H1 (cell line): ENCODE results near the gene USH2A. TPM values are rescaled to one million over a fixed set of nuclear protein-coding genes. Genes with fewer than 3 reads are reported as not detected.

Experiments used
- CTCF ChIA-PET: fragments of 300-600 bp; sonication (Branson Sonifier 250); formaldehyde crosslinking; loops from one replicate; lab custom pipeline; 2021; ENCODE audit not compliant: partially characterized antibody; lab: Charles Lee
- POLR2A ChIA-PET: fragments of 300-600 bp; sonication (Branson Sonifier 250); formaldehyde crosslinking; loops from one replicate; lab custom pipeline; 2021; ENCODE audit warnings: inconsistent platforms; ENCODE audit not compliant: partially characterized antibody; lab: Charles Lee
- DNase-seq, 2 experiments: peaks; one replicate each; pipeline versions ENCODE4 v3.0.0 to v3.0.0-alpha.2; 2010 to 2022; ENCODE audit warnings: low spot score in 2 of 2, low read depth in 1 of 2, mixed read lengths in 1 of 2
- FAIRE-seq: peaks from 2 replicates; lab custom pipeline; 2011; peaks lifted over from hg19 to GRCh38; lab: Jason Lieb, UNC
- H2AFZ ChIP-seq: 2 replicates; pipeline ENCODE4 v1.8.1; 2012; ENCODE audit warnings: low read length, inconsistent platforms
- H2AK5ac ChIP-seq: 2 replicates; pipeline ENCODE4 v1.6.1; 2013; ENCODE audit warnings: low read depth, low read length
- H2BK120ac ChIP-seq: replicated peaks from 2 replicates; pipeline ENCODE3; 2013; ENCODE audit warnings: low read depth, low read length, inconsistent platforms
- H2BK12ac ChIP-seq: 2 replicates; pipeline ENCODE4 v1.6.1; 2013; ENCODE audit warnings: low read depth, low read length
- H2BK15ac ChIP-seq: 2 replicates; pipeline ENCODE4 v1.6.1; 2013; ENCODE audit warnings: low read length
- H2BK20ac ChIP-seq: 2 replicates; pipeline ENCODE4 v1.6.1; 2013; ENCODE audit warnings: low read length
- H2BK5ac ChIP-seq: 2 replicates; pipeline ENCODE4 v1.6.1; 2013; ENCODE audit warnings: low read depth, low read length
- H3K14ac ChIP-seq: 2 replicates; pipeline ENCODE4 v1.6.1; 2013; ENCODE audit warnings: inconsistent platforms; ENCODE audit not compliant: insufficient read length
- H3K18ac ChIP-seq: 2 replicates; pipeline ENCODE4 v1.6.1; 2013; ENCODE audit warnings: low read length; ENCODE audit errors: extremely low read depth
- H3K23ac ChIP-seq: 2 replicates; pipeline ENCODE4 v1.6.1; 2013; ENCODE audit warnings: inconsistent platforms; ENCODE audit not compliant: insufficient read length
- H3K23me2 ChIP-seq: 2 replicates; pipeline ENCODE4 v1.6.1; 2013; ENCODE audit warnings: low read depth, low read length
- H3K27ac ChIP-seq: 2 replicates; pipeline ENCODE4 v1.6.1; 2011; ENCODE audit warnings: low read depth, low read length, inconsistent platforms
- H3K27me3 ChIP-seq, 4 experiments: replicated peaks in 1 of 4; 1 replicate in 1 of 4; 2 replicates in 3 of 4; pipeline versions ENCODE4 v1.6.1 to v1.8.1; 2011 to 2013; ENCODE audit warnings: low read length in 3 of 4, mild to moderate bottlenecking in 3 of 4, inconsistent platforms in 2 of 4, mixed read lengths in 2 of 4, moderate library complexity in 1 of 4; ENCODE audit not compliant: control insufficient read depth in 3 of 4, insufficient read depth in 3 of 4; ENCODE audit errors: extremely low read depth in 1 of 4
- H3K36me3 ChIP-seq, 4 experiments: 2 replicates each; pipeline versions ENCODE4 v1.6.1 to v1.8.1; 2011 to 2013; ENCODE audit warnings: mild to moderate bottlenecking in 4 of 4, low read length in 3 of 4, moderate library complexity in 2 of 4, control low read depth in 1 of 4, inconsistent platforms in 1 of 4; ENCODE audit not compliant: insufficient read depth in 4 of 4, control insufficient read depth in 2 of 4
- H3K4ac ChIP-seq: replicated peaks from 2 replicates; pipeline ENCODE3; 2013; ENCODE audit warnings: low read length, low read depth, mixed read lengths, inconsistent platforms; ENCODE audit not compliant: insufficient read length
- H3K4me1 ChIP-seq, 4 experiments: replicated peaks in 1 of 4; 1 replicate in 1 of 4; 2 replicates in 3 of 4; pipeline versions ENCODE4 v1.6.1 to v1.8.1; 2011 to 2013; ENCODE audit warnings: low read length in 3 of 4, inconsistent platforms in 2 of 4, mixed read lengths in 1 of 4; ENCODE audit not compliant: insufficient read depth in 4 of 4, control insufficient read depth in 3 of 4
- H3K4me2 ChIP-seq, 2 experiments: 2 replicates each; pipeline versions ENCODE4 v1.6.1 to v1.8.1; 2011 to 2013; ENCODE audit warnings: low read depth in 2 of 2, low read length in 2 of 2, control low read depth in 1 of 2, inconsistent platforms in 1 of 2, mild to moderate bottlenecking in 1 of 2; ENCODE audit not compliant: insufficient read depth in 1 of 2
- H3K4me3 ChIP-seq, 4 experiments: fragments of 200-600, 300-600 bp in 1 of 4; sonication (generic), shearing (Covaris generic), sonication (Bioruptor Twin) in 1 of 4; 2 replicates each; pipeline versions ENCODE4 v1.5.1 to v1.8.1; 2011 to 2016; ENCODE audit warnings: low read length in 4 of 4, low read depth in 3 of 4, control low read depth in 2 of 4, inconsistent platforms in 2 of 4, mild to moderate bottlenecking in 2 of 4, mixed read lengths in 1 of 4, moderate library complexity in 1 of 4; ENCODE audit not compliant: insufficient read depth in 2 of 4; ENCODE audit errors: extremely low read depth in 1 of 4
- H3K56ac ChIP-seq: replicated peaks from 2 replicates; pipeline ENCODE3; 2013; ENCODE audit warnings: low read depth, mild to moderate bottlenecking, mixed read lengths, low read length, inconsistent platforms; ENCODE audit not compliant: insufficient read length
- H3K79me1 ChIP-seq: 2 replicates; pipeline ENCODE4 v1.6.1; 2013; ENCODE audit warnings: low read depth, low read length, control low read depth
- H3K79me2 ChIP-seq, 2 experiments: 2 replicates each; pipeline versions ENCODE4 v1.6.1 to v1.8.1; 2012 to 2013; ENCODE audit warnings: low read length in 2 of 2, mild to moderate bottlenecking in 2 of 2, inconsistent platforms in 1 of 2; ENCODE audit not compliant: insufficient read depth in 2 of 2, control insufficient read depth in 1 of 2
- H3K9ac ChIP-seq, 4 experiments: replicated peaks in 1 of 4; 1 replicate in 1 of 4; 2 replicates in 3 of 4; pipeline versions ENCODE4 v1.6.1 to v1.8.1; 2011 to 2013; ENCODE audit warnings: low read depth in 3 of 4, low read length in 3 of 4, control low read depth in 2 of 4, mild to moderate bottlenecking in 2 of 4, moderate library complexity in 2 of 4, inconsistent platforms in 1 of 4; ENCODE audit errors: extremely low read depth in 1 of 4
- H3K9me3 ChIP-seq, 2 experiments: 2 replicates each; pipeline versions ENCODE4 v1.6.1 to v1.8.1; 2012 to 2013; ENCODE audit warnings: mild to moderate bottlenecking in 2 of 2, moderate library complexity in 2 of 2, control low read depth in 1 of 2, inconsistent platforms in 1 of 2, low read depth in 1 of 2, low read length in 1 of 2, mixed read lengths in 1 of 2; ENCODE audit not compliant: insufficient read depth in 2 of 2
- H4K20me1 ChIP-seq, 2 experiments: replicated peaks in 1 of 2; 2 replicates each; pipeline versions ENCODE3 to v1.8.1; 2011 to 2013; ENCODE audit warnings: inconsistent platforms in 2 of 2, low read length in 2 of 2, mild to moderate bottlenecking in 1 of 2; ENCODE audit not compliant: insufficient read depth in 2 of 2, control insufficient read depth in 1 of 2
- H4K5ac ChIP-seq: 2 replicates; pipeline ENCODE4 v1.6.1; 2013; ENCODE audit warnings: low read length, low read depth, mixed read lengths, inconsistent platforms; ENCODE audit not compliant: insufficient read length
- H4K8ac ChIP-seq: 2 replicates; pipeline ENCODE4 v1.8.0; 2013; ENCODE audit warnings: mild to moderate bottlenecking, moderate library complexity, low read length, inconsistent platforms; ENCODE audit not compliant: insufficient read depth; ENCODE audit errors: extremely low read depth
- H4K91ac ChIP-seq: replicated peaks from 2 replicates; pipeline ENCODE3; 2013; ENCODE audit warnings: low read length, mixed read lengths, inconsistent platforms; ENCODE audit not compliant: insufficient read length
- RXRA ChIP-seq: IDR thresholded peaks from 2 replicates; pipeline ENCODE4 v1.6.1; 2011; ENCODE audit warnings: low read depth, mild to moderate bottlenecking, low read length, moderate library complexity; ENCODE audit not compliant: insufficient read depth
- WGBS, 2 experiments: shearing (Covaris generic) in 1 of 2; methylation state at CpG; one replicate each; pipeline versions ENCODE4 v1.1.6 to v1.1.7; 2013 to 2015; ENCODE audit warnings: low lambda C conversion rate in 2 of 2, mixed read lengths in 2 of 2, inconsistent platforms in 1 of 2, low coverage in 1 of 2, missing lambda C conversion rate in 1 of 2; ENCODE audit not compliant: insufficient replicate concordance in 2 of 2, insufficient coverage in 1 of 2, insufficient read length in 1 of 2; ENCODE audit errors: extremely low coverage in 1 of 2, missing lambda C conversion rate in 1 of 2; 5-methylcytosine and 5-hydroxymethylcytosine counted together
- polyA plus RNA-seq, 7 experiments: library from polyadenylated mRNA; depleted of rRNA in 3 of 7; stranded (reverse) in 5 of 7; unstranded in 2 of 7; fragments of >200 nt in 5 of 7; fragments of 200-250 nt in 2 of 7; gene quantifications; 1 replicate in 5 of 7; 2 replicates in 1 of 7; 4 replicates in 1 of 7; pipeline versions ENCODE4 v1.2.1 to v1.2.3, GENCODE V29; 2011 to 2013; ENCODE audit warnings: missing spikeins in 2 of 7, mixed read lengths in 2 of 7
- total RNA-seq: library from RNA; stranded (reverse); fragmentation: NEBNext Ultra II Directional; extraction: Animal tissue kit (Norgen Biotek cat#: 25700); gene quantifications from 2 replicates; pipeline ENCODE4 v1.2.1, GENCODE V29; 2021

The USH2A gene
- total and polyA plus RNA-seq, 2 of the 8 experiments (the other 6 are each of a cell fraction or from before 2014, with no cell fraction given), result 0.02 to 0.17 TPM

- no peak for FAIRE-seq
- no peaks in the 10 kb centered on the region for H3K36me3 ChIP-seq
- H3K23ac ChIP-seq, result no peak overlapping the region
- no peak overlapping the region for H3K56ac ChIP-seq
- no peaks in the 10 kb centered on the region for H3K27me3 ChIP-seq
- H3K4me3 ChIP-seq, result no peak overlapping the region
- no peak overlapping the region for H2BK12ac ChIP-seq
- no peak overlapping the region for H3K27ac ChIP-seq
- no peak overlapping the region for H4K5ac ChIP-seq
- no peak for TF ChIP-seq RXRA
- no peaks in the 10 kb centered on the region for H3K9me3 ChIP-seq
- H3K79me2 ChIP-seq, result no peaks in the 10 kb centered on the region
- no peaks in the 10 kb centered on the region for H4K20me1 ChIP-seq
- H3K4me2 ChIP-seq, result no peak overlapping the region
- POLR2A ChIA-PET, result no interaction called here
- no peaks in the 10 kb centered on the region for H3K23me2 ChIP-seq
- 87% methylated on average over 2 of the region's 2 CpGs; no CpG with 5 or more reads in 1 of the 2 experiments for WGBS, 2 experiments
- H3K9ac ChIP-seq, result no peak overlapping the region
- H4K8ac ChIP-seq, result no peak overlapping the region
- no peak overlapping the region for H2AFZ ChIP-seq
- DNase-seq, result no peak
- no peak overlapping the region for H2BK20ac ChIP-seq
- H2BK120ac ChIP-seq, result no peak overlapping the region
- no peak overlapping the region for H3K14ac ChIP-seq
- no peak overlapping the region for H3K4ac ChIP-seq
- no peaks in the 10 kb centered on the region for H3K4me1 ChIP-seq
- H3K79me1 ChIP-seq, result no peaks in the 10 kb centered on the region
- no peak overlapping the region for H2BK15ac ChIP-seq
- CTCF ChIA-PET, result interaction anchor here (0.9 kb wide), 1 partner anchor 15 kb away, joined by 5 read pairs; no protein-coding TSS in a partner anchor
- H4K91ac ChIP-seq, result no peak overlapping the region
- no peak overlapping the region for H2BK5ac ChIP-seq
- no peak overlapping the region for H2AK5ac ChIP-seq
- H3K18ac ChIP-seq, result no peak overlapping the region
Observed at GRCh38 chr1:216325946-216326345, 97.3 kb downstream of the USH2A start.
